ENCODE data around the gene LYSMD4.

DNA sequence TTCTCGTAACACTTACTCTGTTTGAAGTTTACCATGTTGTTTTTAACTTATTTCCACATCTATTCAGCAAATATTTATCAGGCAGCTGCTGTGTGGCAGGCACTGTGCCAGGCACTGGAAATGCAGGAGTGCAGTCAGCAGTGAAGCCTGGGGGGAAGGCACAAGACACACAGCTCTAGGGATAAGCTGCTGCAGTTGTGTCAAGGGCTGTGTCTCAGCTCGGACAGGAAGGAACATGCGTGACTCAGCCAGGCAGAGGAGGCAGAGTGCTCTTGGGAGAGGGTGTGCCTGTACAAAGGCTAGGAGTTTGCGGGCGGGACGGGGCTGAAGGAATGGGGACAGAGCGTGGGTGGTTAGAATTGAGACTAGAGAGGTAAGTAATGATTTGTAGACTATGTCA is 24.7 kb downstream of the LYSMD4 start:
- TF ChIP-seq EP300 (IDR thresholded peaks at IDR 0.05) (no peak), CEBPB (IDR thresholded peaks at IDR 0.05) (no peak), POLR2A (IDR thresholded peaks at IDR 0.05; ENCODE audit: low read length) (no peak), ESRRA (IDR thresholded peaks at IDR 0.05; ENCODE audit: borderline replicate concordance, low read length) (no peak), CBX2 (IDR thresholded peaks at IDR 0.05; ENCODE audit: borderline replicate concordance, low read depth) (no peak), GATA3 (IDR thresholded peaks at IDR 0.05; ENCODE audit: borderline replicate concordance) (no peak), MAFK (IDR thresholded peaks at IDR 0.05; ENCODE audit: partially characterized antibody) (no peak), MYC (IDR thresholded peaks at IDR 0.05; ENCODE audit: borderline replicate concordance, low read length) (no peak), BHLHE40 (IDR thresholded peaks at IDR 0.05; ENCODE audit: low read depth, low read length) (no peak), CBX8 (IDR thresholded peaks at IDR 0.05) (no peak), HOXB5 (CRISPR knock-in tag; IDR thresholded peaks at IDR 0.05) (no peak)
- TF ChIP-seq, protein P1, sequence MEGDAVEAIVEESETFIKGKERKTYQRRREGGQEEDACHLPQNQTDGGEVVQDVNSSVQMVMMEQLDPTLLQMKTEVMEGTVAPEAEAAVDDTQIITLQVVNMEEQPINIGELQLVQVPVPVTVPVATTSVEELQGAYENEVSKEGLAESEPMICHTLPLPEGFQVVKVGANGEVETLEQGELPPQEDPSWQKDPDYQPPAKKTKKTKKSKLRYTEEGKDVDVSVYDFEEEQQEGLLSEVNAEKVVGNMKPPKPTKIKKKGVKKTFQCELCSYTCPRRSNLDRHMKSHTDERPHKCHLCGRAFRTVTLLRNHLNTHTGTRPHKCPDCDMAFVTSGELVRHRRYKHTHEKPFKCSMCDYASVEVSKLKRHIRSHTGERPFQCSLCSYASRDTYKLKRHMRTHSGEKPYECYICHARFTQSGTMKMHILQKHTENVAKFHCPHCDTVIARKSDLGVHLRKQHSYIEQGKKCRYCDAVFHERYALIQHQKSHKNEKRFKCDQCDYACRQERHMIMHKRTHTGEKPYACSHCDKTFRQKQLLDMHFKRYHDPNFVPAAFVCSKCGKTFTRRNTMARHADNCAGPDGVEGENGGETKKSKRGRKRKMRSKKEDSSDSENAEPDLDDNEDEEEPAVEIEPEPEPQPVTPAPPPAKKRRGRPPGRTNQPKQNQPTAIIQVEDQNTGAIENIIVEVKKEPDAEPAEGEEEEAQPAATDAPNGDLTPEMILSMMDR (IDR thresholded peaks at IDR 0.05), result no peak
- TF ChIP-seq, protein P2, sequence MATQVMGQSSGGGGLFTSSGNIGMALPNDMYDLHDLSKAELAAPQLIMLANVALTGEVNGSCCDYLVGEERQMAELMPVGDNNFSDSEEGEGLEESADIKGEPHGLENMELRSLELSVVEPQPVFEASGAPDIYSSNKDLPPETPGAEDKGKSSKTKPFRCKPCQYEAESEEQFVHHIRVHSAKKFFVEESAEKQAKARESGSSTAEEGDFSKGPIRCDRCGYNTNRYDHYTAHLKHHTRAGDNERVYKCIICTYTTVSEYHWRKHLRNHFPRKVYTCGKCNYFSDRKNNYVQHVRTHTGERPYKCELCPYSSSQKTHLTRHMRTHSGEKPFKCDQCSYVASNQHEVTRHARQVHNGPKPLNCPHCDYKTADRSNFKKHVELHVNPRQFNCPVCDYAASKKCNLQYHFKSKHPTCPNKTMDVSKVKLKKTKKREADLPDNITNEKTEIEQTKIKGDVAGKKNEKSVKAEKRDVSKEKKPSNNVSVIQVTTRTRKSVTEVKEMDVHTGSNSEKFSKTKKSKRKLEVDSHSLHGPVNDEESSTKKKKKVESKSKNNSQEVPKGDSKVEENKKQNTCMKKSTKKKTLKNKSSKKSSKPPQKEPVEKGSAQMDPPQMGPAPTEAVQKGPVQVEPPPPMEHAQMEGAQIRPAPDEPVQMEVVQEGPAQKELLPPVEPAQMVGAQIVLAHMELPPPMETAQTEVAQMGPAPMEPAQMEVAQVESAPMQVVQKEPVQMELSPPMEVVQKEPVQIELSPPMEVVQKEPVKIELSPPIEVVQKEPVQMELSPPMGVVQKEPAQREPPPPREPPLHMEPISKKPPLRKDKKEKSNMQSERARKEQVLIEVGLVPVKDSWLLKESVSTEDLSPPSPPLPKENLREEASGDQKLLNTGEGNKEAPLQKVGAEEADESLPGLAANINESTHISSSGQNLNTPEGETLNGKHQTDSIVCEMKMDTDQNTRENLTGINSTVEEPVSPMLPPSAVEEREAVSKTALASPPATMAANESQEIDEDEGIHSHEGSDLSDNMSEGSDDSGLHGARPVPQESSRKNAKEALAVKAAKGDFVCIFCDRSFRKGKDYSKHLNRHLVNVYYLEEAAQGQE (IDR thresholded peaks at IDR 0.05), result no peak
- TF ChIP-seq, protein P3, sequence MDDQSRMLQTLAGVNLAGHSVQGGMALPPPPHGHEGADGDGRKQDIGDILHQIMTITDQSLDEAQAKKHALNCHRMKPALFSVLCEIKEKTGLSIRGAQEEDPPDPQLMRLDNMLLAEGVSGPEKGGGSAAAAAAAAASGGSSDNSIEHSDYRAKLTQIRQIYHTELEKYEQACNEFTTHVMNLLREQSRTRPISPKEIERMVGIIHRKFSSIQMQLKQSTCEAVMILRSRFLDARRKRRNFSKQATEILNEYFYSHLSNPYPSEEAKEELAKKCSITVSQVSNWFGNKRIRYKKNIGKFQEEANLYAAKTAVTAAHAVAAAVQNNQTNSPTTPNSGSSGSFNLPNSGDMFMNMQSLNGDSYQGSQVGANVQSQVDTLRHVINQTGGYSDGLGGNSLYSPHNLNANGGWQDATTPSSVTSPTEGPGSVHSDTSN (IDR thresholded peaks at IDR 0.05), result no peak
